K562 (cell line): ENCODE results near the gene ACR. TPM values are rescaled to one million over a fixed set of nuclear protein-coding genes. Genes with fewer than 3 reads are reported as not detected.

Source experiments
- ATAC-seq: fragments of 200-7000 bp; cut with Tn5 transposase; 3 replicates; pipeline ENCODE4 v1.9.1; 2020; ENCODE audit warnings: moderate library complexity
- BruUV-seq: library from RNA; stranded (reverse); fragments of 400-500 nt; replicated peaks from 2 replicates; lab custom pipeline; 2021; lab: Mats Ljungman, UMichigan
- CTCF ChIA-PET: fragments of 300-600 bp; formaldehyde crosslinking; extraction: SDS; loops from one replicate; lab custom pipeline; 2021; ENCODE audit warnings: low intra/inter-chr PET ratio; lab: Yijun Ruan, JAX
- POLR2A ChIA-PET: fragments of 300-600, 350-650 bp; sonication (Branson Sonifier 250); formaldehyde crosslinking; extraction: SDS; loops from one replicate; lab custom pipeline; 2021; ENCODE audit warnings: antibody characterized with exemption, inconsistent platforms; lab: Yijun Ruan, JAX
- DNase-seq, 4 experiments: peaks; one replicate each; pipeline versions ENCODE4 v3.0.0 to v3.0.0-alpha.2; 2011 to 2018; ENCODE audit warnings: low spot score in 3 of 4, mixed read lengths in 3 of 4; ENCODE audit errors: extremely low read depth in 1 of 4
- FAIRE-seq: peaks from 2 replicates; lab custom pipeline; 2011; peaks lifted over from hg19 to GRCh38; lab: Jason Lieb, UNC
- H2AFZ ChIP-seq: 2 replicates; pipeline ENCODE4 v1.6.0; 2011; ENCODE audit warnings: low read depth, low read length, control low read depth, inconsistent platforms
- H3K27ac ChIP-seq: fragments of 200-600 bp; 3 replicates; pipeline ENCODE4 v1.8.0; 2011; ENCODE audit warnings: low read depth, mild to moderate bottlenecking, control low read depth, inconsistent platforms, low read length, moderate library complexity, mixed read lengths; ENCODE audit errors: extremely low read depth
- H3K27me3 ChIP-seq, 2 experiments: fragments of 300-600 bp in 1 of 2; 2 replicates in 1 of 2; 3 replicates in 1 of 2; pipeline versions ENCODE4 v1.6.0 to v1.8.0; 2011; ENCODE audit warnings: inconsistent platforms in 2 of 2, low read length in 2 of 2, mild to moderate bottlenecking in 1 of 2, mixed read lengths in 1 of 2, moderate library complexity in 1 of 2; ENCODE audit not compliant: control insufficient read depth in 2 of 2, insufficient read depth in 2 of 2
- H3K36me3 ChIP-seq: fragments of 300-600 bp; 3 replicates; pipeline ENCODE4 v1.8.0; 2011; ENCODE audit warnings: mild to moderate bottlenecking, low read length, inconsistent platforms; ENCODE audit not compliant: control insufficient read depth, insufficient read depth
- H3K4me1 ChIP-seq, 2 experiments: fragments of 200-600 bp in 1 of 2; replicated peaks in 1 of 2; 2 replicates in 1 of 2; 3 replicates in 1 of 2; pipeline versions ENCODE4 v1.5.1 to v1.8.0; 2011; ENCODE audit warnings: inconsistent platforms in 2 of 2, low read length in 2 of 2, mild to moderate bottlenecking in 1 of 2, mixed read lengths in 1 of 2, moderate library complexity in 1 of 2; ENCODE audit not compliant: control insufficient read depth in 2 of 2, insufficient read depth in 2 of 2
- H3K4me2 ChIP-seq: 2 replicates; pipeline ENCODE4 v1.6.1; 2011; ENCODE audit warnings: low read length, control low read depth, inconsistent platforms, mixed read lengths; ENCODE audit not compliant: insufficient read depth
- H3K4me3 ChIP-seq: fragments of 200-600 bp; sonication (generic), shearing (Covaris generic); 2 replicates; pipeline ENCODE4 v1.5.1; 2016; ENCODE audit warnings: control low read depth, inconsistent platforms
- H3K79me2 ChIP-seq: fragments of 200-600 bp; 3 replicates; pipeline ENCODE4 v1.8.0; 2011; ENCODE audit warnings: low read length, inconsistent platforms; ENCODE audit not compliant: control insufficient read depth, insufficient read depth
- H3K9ac ChIP-seq, 2 experiments: 2 replicates each; pipeline versions ENCODE4 v1.6.0 to v1.6.1; 2011; ENCODE audit warnings: low read depth in 2 of 2, low read length in 2 of 2, control low read depth in 1 of 2, inconsistent platforms in 1 of 2, mild to moderate bottlenecking in 1 of 2, mixed read lengths in 1 of 2; ENCODE audit not compliant: insufficient read depth in 1 of 2
- H3K9me1 ChIP-seq: one replicate; pipeline ENCODE4 v1.6.0; 2011; ENCODE audit warnings: inconsistent platforms, mild to moderate bottlenecking, low read length, moderate library complexity; ENCODE audit not compliant: control insufficient read depth, insufficient read depth
- H3K9me3 ChIP-seq: replicated peaks from 2 replicates; pipeline ENCODE4 v1.5.1; 2011; ENCODE audit warnings: low read depth, low read length, inconsistent platforms; ENCODE audit not compliant: control insufficient read depth, insufficient read depth
- H4K20me1 ChIP-seq: replicated peaks from 2 replicates; pipeline ENCODE4 v1.6.1; 2011; ENCODE audit warnings: low read length, inconsistent platforms, mixed read lengths; ENCODE audit not compliant: control insufficient read depth, insufficient read depth
- HDAC3 ChIP-seq: fragments of 450-650 bp; IDR thresholded peaks from 2 replicates; pipeline ENCODE4 v1.6.1; 2018; ENCODE audit warnings: borderline replicate concordance, mild to moderate bottlenecking, moderate library complexity; ENCODE audit not compliant: partially characterized antibody
- KLF6 ChIP-seq: fragments of 250-450 bp; sonication (Bioruptor Pico); IDR thresholded peaks from 2 replicates; pipeline ENCODE4 v1.4.0; 2020; ENCODE audit warnings: mild to moderate bottlenecking, moderate library complexity, borderline replicate concordance
- MTA2 ChIP-seq: fragments of 450-650 bp; IDR thresholded peaks from 2 replicates; pipeline ENCODE4 v1.6.1; 2016; ENCODE audit warnings: low read depth
- MXD1 ChIP-seq: fragments of 250-450 bp; sonication (Bioruptor Pico); IDR thresholded peaks from 2 replicates; pipeline ENCODE4 v1.8.0; 2021; ENCODE audit warnings: borderline replicate concordance, mild to moderate bottlenecking, moderate library complexity; ENCODE audit not compliant: poor library complexity, severe bottlenecking
- SMC3 ChIP-seq: conservative IDR thresholded peaks from 2 replicates; pipeline ENCODE4 v1.6.1; 2011; ENCODE audit warnings: low read depth, low read length, improper control_type of control experiment; ENCODE audit not compliant: insufficient read depth
- ZFP30 ChIP-seq: fragments of 250-450 bp; sonication (Bioruptor Pico); IDR thresholded peaks from 2 replicates; pipeline ENCODE4 v1.8.0; 2022; ENCODE audit warnings: moderate library complexity, mild to moderate bottlenecking, inconsistent platforms, borderline replicate concordance
- WGBS: fragments of 100-300 bp; shearing (Covaris generic); methylation state at CpG from one replicate; pipeline ENCODE4 v1.1.6; 2016; ENCODE audit warnings: low coverage, mixed read lengths; ENCODE audit not compliant: insufficient coverage; ENCODE audit errors: missing lambda C conversion rate; 5-methylcytosine and 5-hydroxymethylcytosine counted together
- in situ Hi-C: fragments of 300-500 bp; cut with MboI; formaldehyde crosslinking; loops from 4 replicates; pipeline ENCODE4 v1.15.0; 2018; ENCODE audit warnings: inconsistent platforms, mixed read lengths
- intact Hi-C: fragments of 100-400 bp; cut with micrococcal nuclease; formaldehyde crosslinking; loops from 2 replicates; pipeline ENCODE4 v1.14.2; 2022
- polyA plus RNA-seq, 8 experiments: library from polyadenylated mRNA; depleted of rRNA in 4 of 8; stranded (reverse) in 5 of 8; unstranded in 3 of 8; fragments of >200 nt; fragmentation: Nextera tagmentation in 2 of 8; fragmentation: Illumina TruSeq in 1 of 8; extraction: Ambion mirVana in 2 of 8; extraction: Trizol in 1 of 8; gene quantifications; 2 replicates each; pipeline versions ENCODE4 v1.2.1 to v1.2.3, GENCODE V29; 2011 to 2014; ENCODE audit warnings: inconsistent platforms in 1 of 8, missing spikeins in 1 of 8
- total RNA-seq, 7 experiments: library from RNA; depleted of rRNA in 6 of 7; stranded (reverse); fragments of >200 nt in 6 of 7; fragmentation: Illumina TruSeq in 2 of 7; extraction: Trizol in 2 of 7; gene quantifications; 2 replicates each; pipeline versions ENCODE4 v1.2.1 to v1.2.3, GENCODE V29; 2011 to 2021; ENCODE audit warnings: low replicate concordance in 1 of 7
- TF ChIP-seq, protein P1 (sequence below): fragments of 450-650 bp; formaldehyde crosslinking; conservative IDR thresholded peaks from 2 replicates; pipeline ENCODE4 v1.4.0; 2022; ENCODE audit warnings: mild to moderate bottlenecking, missing genetic modification characterization

The ACR gene
- total and polyA plus RNA-seq, 9 of the 15 experiments (the other 6 are each of a cell fraction or from before 2014, with no cell fraction given), result not detected

- H3K36me3 ChIP-seq, result no peaks in the 10 kb centered on the region
- H3K79me2 ChIP-seq, result no peaks in the 10 kb centered on the region
- H3K27me3 ChIP-seq, result peaks cover 14 to 70% of the 10 kb centered on the region in 2 experiments; a peak in 3 of 5 replicates
- H3K4me2 ChIP-seq, result no peak overlapping the region
- no peak overlapping the region for H3K4me3 ChIP-seq
- H3K9me1 ChIP-seq, result no peaks in the 10 kb centered on the region
- H4K20me1 ChIP-seq, result 0 out of 2 replicates have a peak, but pooled peaks cover under 1% of the 10 kb centered on the region
- H3K27ac ChIP-seq, result no peak overlapping the region
- no peak for TF ChIP-seq HDAC3
- TF ChIP-seq ZFP30 (CRISPR knock-in tag), result no peak
- TF ChIP-seq, protein P1, sequence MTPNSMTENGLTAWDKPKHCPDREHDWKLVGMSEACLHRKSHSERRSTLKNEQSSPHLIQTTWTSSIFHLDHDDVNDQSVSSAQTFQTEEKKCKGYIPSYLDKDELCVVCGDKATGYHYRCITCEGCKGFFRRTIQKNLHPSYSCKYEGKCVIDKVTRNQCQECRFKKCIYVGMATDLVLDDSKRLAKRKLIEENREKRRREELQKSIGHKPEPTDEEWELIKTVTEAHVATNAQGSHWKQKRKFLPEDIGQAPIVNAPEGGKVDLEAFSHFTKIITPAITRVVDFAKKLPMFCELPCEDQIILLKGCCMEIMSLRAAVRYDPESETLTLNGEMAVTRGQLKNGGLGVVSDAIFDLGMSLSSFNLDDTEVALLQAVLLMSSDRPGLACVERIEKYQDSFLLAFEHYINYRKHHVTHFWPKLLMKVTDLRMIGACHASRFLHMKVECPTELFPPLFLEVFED, result no peak
- no peak for TF ChIP-seq SMC3
- no peak for TF ChIP-seq KLF6
- TF ChIP-seq MTA2, result no peak
- no peak for TF ChIP-seq MXD1
- ATAC-seq (no peak), DNase-seq (no peak), FAIRE-seq (no peak)
- BruUV-seq, result no TSS peak
- ChIA-PET POLR2A (no interaction called here), CTCF (no interaction called here)
- intact Hi-C loops (no loop called here), in situ Hi-C loops (no loop called here)
- no peak overlapping the region for H2AFZ ChIP-seq
- 0 out of 5 replicates have a peak, but pooled peaks cover 0 to 3% of the 10 kb centered on the region in 2 experiments for H3K4me1 ChIP-seq
- no peaks in the 10 kb centered on the region for H3K9me3 ChIP-seq
- no peak overlapping the region for H3K9ac ChIP-seq
- 0% methylated on average over 6 of the region's 12 CpGs for WGBS
Observed at GRCh38 chr22:50722716-50723428, 15.1 kb upstream of the ACR start.
